Breast epithelium (tissue), 3 donors: ENCODE data around the gene C11orf52.

ENCODE experiments used
- CTCF ChIP-seq, 3 donors: fragments of 450-650 bp; IDR thresholded peaks; one replicate each; pipeline ENCODE4 v1.5.1; 2016 to 2017; ENCODE audit warnings: antibody characterized with exemption in 3 of 3, mild to moderate bottlenecking in 3 of 3, moderate library complexity in 3 of 3
- POLR2A ChIP-seq: fragments of 450-650 bp; IDR thresholded peaks from one replicate; pipeline ENCODE4 v1.6.1; 2016; ENCODE audit warnings: antibody characterized with exemption, mild to moderate bottlenecking, moderate library complexity
- POLR2AphosphoS5 ChIP-seq, 3 donors: sonication (generic); formaldehyde crosslinking; IDR thresholded peaks; one replicate each; pipeline ENCODE4 v1.6.1; 2017; ENCODE audit warnings: antibody characterized with exemption in 3 of 3

GRCh38 chr11:111954154-111954553, 35.4 kb downstream of the C11orf52 start:
- no peak for TF ChIP-seq CTCF (IDR thresholded peaks at IDR 0.05)
- TF ChIP-seq POLR2AphosphoS5 (IDR thresholded peaks at IDR 0.05), result no peak
- no peak for TF ChIP-seq POLR2A
